Astrocyte (in vitro differentiated cells and primary cell): ENCODE data around the gene ZNF740.

Experiments
- CTCF ChIP-seq: IDR thresholded peaks from 2 replicates; pipeline ENCODE4 v1.5.1; 2011; ENCODE audit warnings: low read depth, mild to moderate bottlenecking, inconsistent platforms, low read length, moderate library complexity; ENCODE audit not compliant: insufficient read depth
- EZH2 ChIP-seq: IDR thresholded peaks from 2 replicates; pipeline ENCODE4 v1.6.1; 2012; ENCODE audit warnings: mild to moderate bottlenecking, low read length, inconsistent platforms; ENCODE audit not compliant: insufficient read depth

- TF ChIP-seq CTCF (no peak), EZH2 (no peak)
These were observed 52.3 kb downstream of the ZNF740 start for GRCh38 chr12:53232646-53233461.
